ENCODE data around the gene PPM1H. TPM values are rescaled to one million over a fixed set of nuclear protein-coding genes. Genes with fewer than 3 reads are reported as not detected.

PPM1H gene
- total and polyA plus RNA-seq, 2 of the 8 experiments (the other 6 are each of a cell fraction or from before 2014, with no cell fraction given) = 16.4 to 36.1 TPM

GRCh38 chr12:62925680-62926079 lies 9.3 kb downstream of the PPM1H start (continued):
- TF ChIP-seq GABPA (IDR thresholded peaks at IDR 0.05; ENCODE audit: borderline replicate concordance, insufficient read depth, low read length) (no peak), POU5F1 (IDR thresholded peaks at IDR 0.05; ENCODE audit: low read depth, low read length) (no peak), EZH2 (IDR thresholded peaks at IDR 0.05; ENCODE audit: low read depth, low read length, severe bottlenecking) (no peak)
